HepG2 (cell line): ENCODE measurements around the gene ID3. TPM values are rescaled to one million over a fixed set of nuclear protein-coding genes. Genes with fewer than 3 reads are reported as not detected.

Experiments
- AHDC1 ChIP-seq: sonication (generic); formaldehyde crosslinking; IDR thresholded peaks from 2 replicates; pipeline ENCODE4 v1.5.1; 2020; ENCODE audit warnings: mild to moderate bottlenecking, missing genetic modification reagents, borderline replicate concordance
- ATF5 ChIP-seq: sonication (generic); formaldehyde crosslinking; IDR thresholded peaks from 2 replicates; pipeline ENCODE4 v1.4.0; 2020; ENCODE audit warnings: mild to moderate bottlenecking, low read depth, missing genetic modification reagents
- CERS6 ChIP-seq: sonication (generic); formaldehyde crosslinking; IDR thresholded peaks from 2 replicates; pipeline ENCODE4 v1.5.0; 2020; ENCODE audit warnings: missing genetic modification reagents
- CSRNP2 ChIP-seq: sonication (generic); formaldehyde crosslinking; conservative IDR thresholded peaks from 2 replicates; pipeline ENCODE4 v1.8.0; 2022; ENCODE audit warnings: low read depth, missing genetic modification reagents
- GMEB2 ChIP-seq: IDR thresholded peaks from 2 replicates; pipeline ENCODE4 v1.6.1; 2016; ENCODE audit warnings: missing biosample characterization, missing genetic modification reagents, low read depth
- KAT7 ChIP-seq: IDR thresholded peaks from 2 replicates; pipeline ENCODE4 v1.6.1; 2018; ENCODE audit warnings: borderline replicate concordance, missing compliant biosample characterization
- KDM1A ChIP-seq: IDR thresholded peaks from 2 replicates; pipeline ENCODE4 v1.6.1; 2016; ENCODE audit warnings: missing compliant biosample characterization
- KDM5B ChIP-seq: sonication (generic); formaldehyde crosslinking; IDR thresholded peaks from 2 replicates; pipeline ENCODE4 v1.4.0; 2020; ENCODE audit warnings: missing genetic modification reagents, mild to moderate bottlenecking, borderline replicate concordance
- MEF2D ChIP-seq: sonication (generic); formaldehyde crosslinking; IDR thresholded peaks from 2 replicates; pipeline ENCODE4 v1.5.1; 2020; ENCODE audit warnings: mild to moderate bottlenecking, missing genetic modification reagents
- RNF2 ChIP-seq: fragments of 450-650 bp; conservative IDR thresholded peaks from 2 replicates; pipeline ENCODE4 v1.6.1; 2016; ENCODE audit warnings: low read depth
- SETDB1 ChIP-seq: sonication (generic); formaldehyde crosslinking; IDR thresholded peaks from 2 replicates; pipeline ENCODE4 v1.5.1; 2020; ENCODE audit warnings: missing genetic modification reagents, mild to moderate bottlenecking, borderline replicate concordance
- SMAD9 ChIP-seq: sonication (generic); formaldehyde crosslinking; IDR thresholded peaks from 2 replicates; pipeline ENCODE4 v1.5.1; 2020; ENCODE audit warnings: mild to moderate bottlenecking, missing genetic modification reagents
- SMYD3 ChIP-seq: sonication (generic); formaldehyde crosslinking; IDR thresholded peaks from 2 replicates; pipeline ENCODE4 v1.8.1; 2023; ENCODE audit warnings: mild to moderate bottlenecking, missing genetic modification reagents
- TEAD2 ChIP-seq: sonication (generic); formaldehyde crosslinking; IDR thresholded peaks from 2 replicates; pipeline ENCODE4 v1.9.0; 2021; ENCODE audit warnings: missing genetic modification reagents
- ZBTB14 ChIP-seq: sonication (generic); formaldehyde crosslinking; IDR thresholded peaks from 2 replicates; pipeline ENCODE4 v1.4.0; 2020; ENCODE audit warnings: missing genetic modification reagents
- ZKSCAN1 ChIP-seq: fragments of 150-350 bp; IDR thresholded peaks from 2 replicates; pipeline ENCODE4 v1.6.1; 2014; ENCODE audit warnings: low read length
- ZNF496 ChIP-seq: sonication (generic); formaldehyde crosslinking; IDR thresholded peaks from 2 replicates; pipeline ENCODE4 v1.8.1; 2023; ENCODE audit warnings: mild to moderate bottlenecking, moderate library complexity, missing genetic modification reagents; ENCODE audit not compliant: insufficient replicate concordance
- polyA plus RNA-seq, 8 experiments: library from polyadenylated mRNA; depleted of rRNA in 3 of 8; stranded (reverse) in 7 of 8; unstranded in 1 of 8; fragments of >200 nt; fragmentation: Illumina TruSeq in 4 of 8; extraction: Trizol in 4 of 8; gene quantifications; 2 replicates each; pipeline versions ENCODE4 v1.2.1 to v1.2.3, GENCODE V29; 2011 to 2016; ENCODE audit warnings: low read depth in 4 of 8, missing spikeins in 1 of 8, mixed read lengths in 1 of 8; ENCODE audit not compliant: insufficient read depth in 1 of 8
- total RNA-seq, 5 experiments: library from RNA; depleted of rRNA; stranded (reverse); fragments of >200 nt; fragmentation: Illumina TruSeq; extraction: Trizol; gene quantifications; 2 replicates each; pipeline ENCODE4 v1.2.3, GENCODE V29; 2016; ENCODE audit warnings: low read depth in 1 of 5

Gene ID3
- total and polyA plus RNA-seq, 2 of the 13 experiments (the other 11 are each of a cell fraction or from before 2014, with no cell fraction given), result 64.8 to 115 TPM

- TF ChIP-seq AHDC1 (CRISPR knock-in tag) (no peak), KDM1A (CRISPR knock-in tag) (no peak), SMYD3 (CRISPR knock-in tag) (0 out of 2 replicates have a peak, but pooled peaks have one; percentile 29), CERS6 (no peak), KAT7 (CRISPR knock-in tag) (no peak), SETDB1 (CRISPR knock-in tag) (no peak), SMAD9 (CRISPR knock-in tag) (no peak), CSRNP2 (CRISPR knock-in tag) (no peak), TEAD2 (CRISPR knock-in tag) (no peak), ATF5 (no peak), KDM5B (peak; percentile 33; the same call in 1 of the 2 replicates), ZBTB14 (CRISPR knock-in tag) (0 out of 2 replicates have a peak, but pooled peaks have one; percentile 32), MEF2D (CRISPR knock-in tag) (no peak), ZKSCAN1 (no peak), ZNF496 (CRISPR knock-in tag) (no peak), RNF2 (no peak), GMEB2 (CRISPR knock-in tag) (no peak)
These were observed 995 bp downstream of the ID3 start (continued) for GRCh38 chr1:23558140-23558871.
